Fibroblast of villous mesenchyme (primary cell): Measurements from ENCODE around the gene SPCS2. TPM values are rescaled to one million over a fixed set of nuclear protein-coding genes. Genes with fewer than 3 reads are reported as not detected.
A peak's percentile ranks its signal among the peaks of the same experiment; 100 is the strongest.
"Not testable (repeated sequence)": the region's sequence is repeated elsewhere in the genome, so short reads cannot be mapped to it uniquely, and the experiment has no call there.

Experiments
- DNase-seq: peaks from one replicate; pipeline ENCODE4 v3.0.0-alpha.2; 2010; ENCODE audit warnings: low read depth
- H3K4me3 ChIP-seq: 2 replicates; pipeline ENCODE4 v1.5.1; 2011; ENCODE audit warnings: low read depth, mild to moderate bottlenecking, low read length
- CTCF ChIP-seq: IDR thresholded peaks from 2 replicates; pipeline ENCODE4 v1.5.1; 2012; ENCODE audit warnings: low read depth, mild to moderate bottlenecking, low read length; ENCODE audit not compliant: insufficient read depth
- total RNA-seq: library from RNA; depleted of rRNA; stranded (reverse); fragments of >200 nt; gene quantifications from 2 replicates; pipeline ENCODE4 v1.2.3, GENCODE V29; 2012

The SPCS2 gene
- total RNA-seq, 1 donor, result 14.7 TPM

- DNase-seq, result no peak
- H3K4me3 ChIP-seq, result no peak overlapping the region
- no peak for TF ChIP-seq CTCF
Observed at GRCh38 chr11:74954199-74954598, 5.1 kb downstream of the SPCS2 start.

- TF ChIP-seq CTCF, result no peak
- no peak overlapping the region for H3K4me3 ChIP-seq
- DNase-seq, result peak; percentile 56
Observed at GRCh38 chr11:74956397-74957015, 7.4 kb downstream of the SPCS2 start.

DNA sequence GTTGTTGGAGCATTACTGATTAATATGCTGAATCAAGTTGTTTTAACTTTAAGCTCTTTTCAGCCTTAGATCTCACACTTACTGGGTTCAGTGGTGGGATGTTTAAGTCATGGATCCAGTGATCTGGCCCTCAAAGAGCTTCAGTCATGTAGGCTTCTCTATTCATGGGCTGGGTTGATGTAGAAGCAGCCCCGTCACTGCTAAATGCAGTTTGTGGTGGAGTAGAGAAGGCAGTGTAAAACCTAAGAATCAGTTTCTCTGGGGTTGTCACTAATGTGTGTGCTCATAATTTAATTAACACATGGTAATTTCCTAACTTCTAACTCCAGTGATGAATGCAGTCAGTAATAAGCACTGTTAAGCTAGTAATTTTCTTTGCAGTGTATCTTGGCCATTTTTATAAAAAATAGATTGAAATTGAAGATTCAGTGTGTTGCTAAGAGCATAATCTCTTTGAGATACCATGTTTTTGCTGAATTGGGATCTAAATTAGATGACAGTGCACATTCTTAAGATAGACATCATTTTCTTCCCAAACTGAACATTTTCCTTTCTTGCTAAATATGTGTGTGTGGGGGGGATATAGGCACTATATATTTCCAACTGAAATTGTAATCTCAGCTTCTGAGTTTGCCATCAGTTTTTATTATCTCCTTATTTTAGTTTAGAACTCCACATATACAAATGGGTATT, 9.0 kb downstream of the SPCS2 start:
- H3K4me3 ChIP-seq, result no peak overlapping the region
- no peak for DNase-seq
- TF ChIP-seq CTCF, result no peak

DNA sequence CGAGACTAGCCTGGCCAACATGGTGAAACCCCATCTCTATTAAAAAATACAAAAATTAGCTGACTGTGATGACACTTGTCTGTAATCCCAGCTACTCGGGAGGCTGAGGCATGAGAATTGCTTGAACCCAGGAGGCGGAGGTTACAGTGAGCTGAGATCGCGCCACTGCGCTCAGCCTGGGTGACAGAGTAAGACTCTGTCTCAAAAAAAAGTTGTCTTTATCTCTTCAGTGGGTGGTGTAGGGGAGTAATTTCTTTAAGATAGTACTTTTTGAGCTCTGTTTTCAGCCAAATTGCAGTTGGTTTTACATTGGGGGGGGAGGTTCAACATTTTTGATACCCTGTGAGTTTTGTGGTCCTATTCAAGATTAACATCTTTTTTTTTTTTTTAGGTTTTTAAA, 11.1 kb downstream of the SPCS2 start:
- not testable (repeated sequence) for H3K4me3 ChIP-seq, DNase-seq

GRCh38 chr11:74966651-74967050, 17.6 kb downstream of the SPCS2 start:
- DNase-seq, result no peak
- no peak overlapping the region for H3K4me3 ChIP-seq
- TF ChIP-seq CTCF, result no peak

GRCh38 chr11:74970852-74971395, 21.9 kb downstream of the SPCS2 start:
- TF ChIP-seq CTCF, result no peak
- no peak for DNase-seq
- no peak overlapping the region for H3K4me3 ChIP-seq

DNA sequence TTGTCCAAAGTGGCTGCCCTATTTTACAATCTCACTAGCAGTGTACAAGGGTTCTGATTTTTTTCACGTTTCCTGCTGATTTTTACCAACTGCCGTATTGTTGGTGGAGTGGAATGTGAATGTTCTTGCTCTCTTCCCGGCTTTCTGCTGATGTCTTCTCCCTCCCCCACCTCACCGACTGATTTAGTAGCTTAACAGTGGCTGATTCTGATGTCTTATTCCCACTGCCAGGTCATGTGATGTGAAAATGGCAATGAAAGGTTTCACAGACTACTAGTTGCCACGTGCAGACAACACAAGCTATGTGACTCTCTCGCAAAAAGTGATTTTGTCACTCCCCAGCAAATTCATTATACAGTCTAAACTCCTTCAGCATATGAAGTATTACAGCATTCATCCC, 22.4 kb downstream of the SPCS2 start:
- no peak for TF ChIP-seq CTCF
- no peak for DNase-seq
- H3K4me3 ChIP-seq, result no peak overlapping the region
